ENCODE measurements around the gene IFITM1. TPM values are rescaled to one million over a fixed set of nuclear protein-coding genes. Genes with fewer than 3 reads are reported as not detected.
"Not testable (repeated sequence)": the region's sequence is repeated elsewhere in the genome, so short reads cannot be mapped to it uniquely, and the experiment has no call there.

The IFITM1 gene
- total RNA-seq, 1 donor from 2014 or later = 192 TPM

DNA sequence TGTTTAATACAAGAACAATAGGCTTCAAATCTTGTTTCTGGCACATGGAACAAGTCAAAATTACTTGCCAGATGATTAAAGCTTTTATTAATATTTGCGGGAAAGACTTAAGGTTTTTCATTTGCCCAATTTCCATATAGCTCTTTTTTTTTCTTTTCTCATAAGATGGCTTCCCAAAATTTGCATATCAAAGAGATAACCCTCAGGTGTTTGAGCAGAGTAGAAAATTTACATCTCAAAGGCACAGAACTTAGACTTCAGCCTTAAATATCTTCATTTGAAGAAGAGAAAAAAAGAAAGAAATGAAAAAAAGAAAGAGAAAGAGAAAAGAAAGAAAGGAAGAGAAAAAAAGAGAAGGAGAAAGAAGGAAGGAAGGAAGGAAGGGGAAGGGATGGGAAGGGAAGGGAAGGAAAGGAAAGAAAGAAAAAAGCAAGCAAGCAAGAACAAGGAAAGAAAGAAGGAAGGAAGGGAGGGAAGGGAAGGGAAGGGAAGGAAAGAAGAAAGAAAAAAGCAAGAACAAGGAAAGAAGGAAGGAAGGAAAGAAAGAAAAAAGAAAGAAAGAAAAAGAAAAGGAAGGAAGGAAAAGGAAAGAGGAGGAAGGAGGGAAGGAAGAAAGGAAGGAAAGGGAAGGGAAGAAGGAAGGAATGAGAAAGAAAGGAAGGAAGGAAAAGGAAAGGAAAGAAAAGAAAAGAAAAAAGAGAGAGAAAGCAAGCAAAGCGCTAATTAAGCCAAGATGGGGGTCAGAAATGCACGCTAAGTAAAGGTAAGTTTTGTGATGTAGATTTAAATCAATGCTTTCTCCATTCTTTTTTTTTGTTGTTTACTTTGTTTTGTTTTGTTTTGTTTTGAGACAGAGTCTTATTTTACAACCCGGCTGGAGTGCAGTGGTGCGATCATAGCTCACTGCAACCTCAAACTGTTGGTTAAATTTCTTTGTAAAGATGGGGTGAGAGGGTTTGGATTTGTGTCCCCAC, 27.0 kb downstream of the IFITM1 start:
- H3K4me1 Mint-ChIP-seq (ENCODE audit: unreplicated experiment) = peaks cover 16% of the 10 kb centered on the region
- TF ChIP-seq, protein P1, sequence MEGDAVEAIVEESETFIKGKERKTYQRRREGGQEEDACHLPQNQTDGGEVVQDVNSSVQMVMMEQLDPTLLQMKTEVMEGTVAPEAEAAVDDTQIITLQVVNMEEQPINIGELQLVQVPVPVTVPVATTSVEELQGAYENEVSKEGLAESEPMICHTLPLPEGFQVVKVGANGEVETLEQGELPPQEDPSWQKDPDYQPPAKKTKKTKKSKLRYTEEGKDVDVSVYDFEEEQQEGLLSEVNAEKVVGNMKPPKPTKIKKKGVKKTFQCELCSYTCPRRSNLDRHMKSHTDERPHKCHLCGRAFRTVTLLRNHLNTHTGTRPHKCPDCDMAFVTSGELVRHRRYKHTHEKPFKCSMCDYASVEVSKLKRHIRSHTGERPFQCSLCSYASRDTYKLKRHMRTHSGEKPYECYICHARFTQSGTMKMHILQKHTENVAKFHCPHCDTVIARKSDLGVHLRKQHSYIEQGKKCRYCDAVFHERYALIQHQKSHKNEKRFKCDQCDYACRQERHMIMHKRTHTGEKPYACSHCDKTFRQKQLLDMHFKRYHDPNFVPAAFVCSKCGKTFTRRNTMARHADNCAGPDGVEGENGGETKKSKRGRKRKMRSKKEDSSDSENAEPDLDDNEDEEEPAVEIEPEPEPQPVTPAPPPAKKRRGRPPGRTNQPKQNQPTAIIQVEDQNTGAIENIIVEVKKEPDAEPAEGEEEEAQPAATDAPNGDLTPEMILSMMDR (conservative IDR thresholded peaks at IDR 0.05) = no peak
- H3K27ac Mint-ChIP-seq = no peak overlapping the region
- no peaks in the 10 kb centered on the region for H3K36me3 Mint-ChIP-seq
- H3K4me3 Mint-ChIP-seq = no peak overlapping the region
- no peak for DNase-seq (ENCODE audit: extremely low spot score, unreplicated experiment)
- no peaks in the 10 kb centered on the region for H3K9me3 Mint-ChIP-seq
- peaks cover 3% of the 10 kb centered on the region for H3K27me3 Mint-ChIP-seq

DNA sequence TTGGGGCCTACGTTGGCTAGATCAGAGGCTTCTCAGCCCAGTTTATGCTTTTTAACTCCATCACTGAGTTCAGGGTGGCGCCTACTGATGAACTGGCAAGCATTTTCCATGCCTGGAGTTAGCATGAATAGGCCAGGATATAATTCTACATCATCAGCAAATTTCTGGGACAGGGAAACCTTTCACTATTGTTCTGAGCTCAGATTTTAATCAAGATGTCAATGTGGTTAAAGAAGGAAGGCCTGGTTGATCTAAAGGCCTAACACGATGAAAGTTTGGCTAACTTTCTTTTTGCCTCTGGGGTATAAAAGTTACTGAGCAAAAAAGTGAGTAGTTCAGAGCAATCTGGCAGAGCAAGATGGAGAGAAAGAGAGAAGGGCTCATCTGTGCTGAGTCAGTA, 28.5 kb downstream of the IFITM1 start:
- H3K27ac Mint-ChIP-seq = peak overlapping the region; percentile 21
- DNase-seq (ENCODE audit: extremely low spot score, unreplicated experiment) = no peak
- peaks cover 5% of the 10 kb centered on the region for H3K4me1 Mint-ChIP-seq (ENCODE audit: unreplicated experiment)

DNA sequence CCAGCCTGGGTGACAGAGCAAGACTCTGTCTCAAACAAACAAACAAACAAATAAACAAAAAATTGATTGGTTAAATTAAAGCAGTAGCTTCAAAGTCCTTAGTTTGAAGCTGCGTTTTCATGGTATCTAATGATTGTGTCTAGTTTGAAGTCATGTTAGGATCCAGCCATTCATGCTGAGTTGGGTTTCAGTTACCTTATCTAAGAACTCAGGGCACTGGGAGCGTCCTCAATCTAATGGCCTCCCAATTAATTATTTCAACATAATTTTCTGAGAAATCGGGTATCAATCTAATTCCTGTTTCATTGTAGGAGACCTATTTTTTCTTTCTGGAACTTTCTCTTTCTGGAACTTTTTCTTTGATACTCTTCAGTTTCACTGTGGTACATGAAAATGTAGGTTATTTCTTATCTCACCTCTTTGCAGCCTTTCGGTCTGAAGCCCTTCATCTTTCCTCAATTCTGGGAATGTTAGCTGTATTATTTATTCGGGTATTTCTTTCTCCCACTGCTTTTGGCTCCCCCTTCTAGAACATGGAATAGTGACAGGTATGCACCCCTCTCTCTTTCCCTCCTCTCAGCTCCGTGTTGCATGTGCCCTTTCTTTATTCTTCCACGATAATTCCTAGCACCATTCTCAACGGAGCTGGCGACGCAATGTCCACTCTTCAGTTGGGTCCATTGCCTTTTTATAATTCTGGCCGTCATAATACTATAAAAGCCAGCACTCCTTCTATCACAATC, 31.2 kb downstream of the IFITM1 start:
- Mint-ChIP-seq H3K9me3 (no peaks in the 10 kb centered on the region), H3K4me1 (ENCODE audit: unreplicated experiment) (peaks cover 5% of the 10 kb centered on the region), H3K36me3 (no peaks in the 10 kb centered on the region), H3K27ac (no peak overlapping the region), H3K27me3 (peaks cover 3% of the 10 kb centered on the region), H3K4me3 (no peak overlapping the region)
- TF ChIP-seq, protein P1 (conservative IDR thresholded peaks at IDR 0.05) = no peak
- DNase-seq (ENCODE audit: extremely low spot score, unreplicated experiment) = no peak

More for the DNA sequence above, 28.5 kb downstream of the IFITM1 start:
- no peaks in the 10 kb centered on the region for H3K9me3 Mint-ChIP-seq
- H3K36me3 Mint-ChIP-seq = no peaks in the 10 kb centered on the region
- peaks cover 3% of the 10 kb centered on the region for H3K27me3 Mint-ChIP-seq
- TF ChIP-seq, protein P1 (conservative IDR thresholded peaks at IDR 0.05) = no peak
- H3K4me3 Mint-ChIP-seq = no peak overlapping the region

DNA sequence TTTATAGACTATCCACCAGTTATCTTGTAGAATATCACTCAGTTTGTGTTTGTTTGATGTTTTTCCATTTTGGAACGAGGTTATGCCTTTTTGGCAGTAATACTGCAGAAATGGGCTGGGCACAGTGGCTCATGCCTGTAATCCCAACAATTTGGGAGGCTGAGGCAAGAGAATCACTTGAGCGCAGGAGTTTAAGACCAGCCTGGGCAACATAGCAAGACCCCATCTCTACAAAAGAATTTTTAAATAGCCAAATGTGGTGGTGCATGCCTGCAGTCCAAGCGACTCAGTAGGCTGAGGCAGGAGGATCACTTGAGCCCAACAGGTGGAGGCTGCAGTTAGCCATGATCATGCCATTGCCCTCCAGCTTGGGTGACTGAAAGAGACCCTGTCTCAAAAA, 32.7 kb downstream of the IFITM1 start:
- TF ChIP-seq, protein P1 (conservative IDR thresholded peaks at IDR 0.05) = no peak
- Mint-ChIP-seq H3K4me1 (ENCODE audit: unreplicated experiment) (peaks cover 14% of the 10 kb centered on the region), H3K27ac (no peak overlapping the region), H3K4me3 (no peak overlapping the region), H3K27me3 (no peaks in the 10 kb centered on the region), H3K36me3 (no peaks in the 10 kb centered on the region), H3K9me3 (no peaks in the 10 kb centered on the region)
- DNase-seq (ENCODE audit: extremely low spot score, unreplicated experiment) = no peak

DNA sequence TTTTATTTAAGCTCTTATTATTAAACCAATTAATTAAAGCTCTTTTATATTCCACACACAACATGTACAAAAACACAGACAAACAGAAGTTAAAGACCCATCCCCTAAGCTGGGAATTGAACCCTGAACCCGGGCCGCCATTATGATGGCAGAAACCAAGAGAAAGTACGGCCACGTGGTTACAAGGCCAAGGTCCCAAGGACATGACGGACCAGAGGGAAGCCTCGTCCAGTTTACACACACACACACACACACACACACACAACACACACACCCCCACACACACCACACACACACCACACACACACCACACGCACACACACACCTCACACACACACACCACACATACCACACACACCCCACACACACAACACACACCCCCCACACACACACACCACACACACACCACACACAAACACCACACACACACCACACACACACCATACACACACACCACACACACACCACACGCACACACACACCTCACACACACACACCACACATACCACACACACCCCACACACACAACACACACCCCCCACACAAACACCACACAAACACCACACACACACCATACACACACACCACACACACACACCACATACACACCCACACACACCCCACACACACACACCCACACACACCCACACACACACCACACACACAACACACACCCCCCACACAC, 35.6 kb downstream of the IFITM1 start:
- peaks cover 28% of the 10 kb centered on the region for H3K4me1 Mint-ChIP-seq (ENCODE audit: unreplicated experiment)
- H3K27ac Mint-ChIP-seq; H3K36me3 Mint-ChIP-seq; H3K9me3 Mint-ChIP-seq; H3K4me3 Mint-ChIP-seq; DNase-seq (ENCODE audit: extremely low spot score, unreplicated experiment); H3K27me3 Mint-ChIP-seq: not testable (repeated sequence)

DNA sequence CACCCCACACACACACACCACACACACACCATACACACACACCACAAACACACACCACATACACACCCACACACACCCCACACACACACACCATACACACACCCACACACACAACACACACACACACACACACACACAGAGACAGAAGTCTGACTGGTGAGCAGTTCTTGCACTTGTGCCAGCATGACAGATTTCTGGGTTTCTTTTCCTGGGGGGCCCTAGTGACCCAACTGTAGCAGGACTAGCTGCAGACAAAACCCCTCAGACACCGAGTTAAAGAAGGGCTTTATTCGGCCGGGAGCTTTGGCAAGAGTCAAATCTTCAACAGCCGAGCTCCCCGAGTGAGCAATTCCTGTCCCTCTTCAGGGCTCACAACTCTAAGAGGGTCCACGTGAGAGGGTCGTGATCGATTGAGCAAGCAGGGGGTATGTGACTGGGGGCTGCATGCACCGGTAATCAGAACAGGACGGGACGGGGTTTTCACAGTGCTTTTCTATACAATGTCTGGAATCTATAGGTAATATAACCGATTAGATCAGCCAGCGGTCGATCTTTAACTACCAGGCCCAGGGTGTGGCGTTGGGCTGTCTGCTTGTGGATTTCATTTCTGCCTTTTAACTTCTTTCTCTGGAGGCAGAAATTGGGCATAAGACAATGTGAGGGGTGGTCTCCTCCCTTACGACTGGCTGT, 36.3 kb downstream of the IFITM1 start:
- Mint-ChIP-seq H3K4me1 (ENCODE audit: unreplicated experiment) (peaks cover 28% of the 10 kb centered on the region), H3K4me3 (peak overlapping the region; percentile 64), H3K27ac (peak overlapping the region; percentile 78)
- DNase-seq (ENCODE audit: extremely low spot score, unreplicated experiment); H3K9me3 Mint-ChIP-seq; H3K36me3 Mint-ChIP-seq; H3K27me3 Mint-ChIP-seq: not testable (repeated sequence)
